ENCODE data around the gene PHKA1.
"Not testable (repeated sequence)": the region's sequence is repeated elsewhere in the genome, so short reads cannot be mapped to it uniquely, and the experiment has no call there.

The PHKA1 gene

GRCh38 chrX:72705814-72706213 lies 8.3 kb downstream of the PHKA1 start:
- Histone ChIP-seq H3K36me3 (ENCODE audit: control insufficient read depth, insufficient read depth, low read length) (no peaks in the 10 kb centered on the region), H3K9me3 (ENCODE audit: control insufficient read depth, low read length) (no peaks in the 10 kb centered on the region), H3K9ac (ENCODE audit: low read length) (no peak overlapping the region), H3K4me1 (ENCODE audit: control insufficient read depth, insufficient read depth, low read length) (no peaks in the 10 kb centered on the region), H3K4me3 (ENCODE audit: low read length) (no peak overlapping the region), H3K27me3 (ENCODE audit: control insufficient read depth, insufficient read depth, low read length) (no peaks in the 10 kb centered on the region)

GRCh38 chrX:72705111-72705510 lies 9.0 kb downstream of the PHKA1 start:
- Histone ChIP-seq H3K9me3 (ENCODE audit: control insufficient read depth, low read length) (no peaks in the 10 kb centered on the region), H3K4me1 (ENCODE audit: control insufficient read depth, insufficient read depth, low read length) (no peaks in the 10 kb centered on the region), H3K9ac (ENCODE audit: low read length) (no peak overlapping the region), H3K4me3 (ENCODE audit: low read length) (no peak overlapping the region), H3K27me3 (ENCODE audit: control insufficient read depth, insufficient read depth, low read length) (no peaks in the 10 kb centered on the region), H3K36me3 (ENCODE audit: control insufficient read depth, insufficient read depth, low read length) (no peaks in the 10 kb centered on the region)

- Histone ChIP-seq H3K27me3 (ENCODE audit: control insufficient read depth, insufficient read depth, low read length) (no peaks in the 10 kb centered on the region), H3K9ac (ENCODE audit: low read length) (no peak overlapping the region), H3K36me3 (ENCODE audit: control insufficient read depth, insufficient read depth, low read length) (no peaks in the 10 kb centered on the region), H3K9me3 (ENCODE audit: control insufficient read depth, low read length) (no peaks in the 10 kb centered on the region), H3K4me3 (ENCODE audit: low read length) (no peak overlapping the region), H3K4me1 (ENCODE audit: control insufficient read depth, insufficient read depth, low read length) (no peaks in the 10 kb centered on the region)
These were observed 19.9 kb downstream of the PHKA1 start for GRCh38 chrX:72694170-72694569.

GRCh38 chrX:72693477-72693876 lies 20.6 kb downstream of the PHKA1 start:
- Histone ChIP-seq H3K4me1 (ENCODE audit: control insufficient read depth, insufficient read depth, low read length) (no peaks in the 10 kb centered on the region), H3K36me3 (ENCODE audit: control insufficient read depth, insufficient read depth, low read length) (no peaks in the 10 kb centered on the region), H3K9me3 (ENCODE audit: control insufficient read depth, low read length) (no peaks in the 10 kb centered on the region), H3K9ac (ENCODE audit: low read length) (no peak overlapping the region), H3K4me3 (ENCODE audit: low read length) (no peak overlapping the region), H3K27me3 (ENCODE audit: control insufficient read depth, insufficient read depth, low read length) (no peaks in the 10 kb centered on the region)

- no peaks in the 10 kb centered on the region for H3K9me3 ChIP-seq (ENCODE audit: control insufficient read depth, low read length)
- no peak overlapping the region for H3K4me3 ChIP-seq (ENCODE audit: low read length)
- no peak overlapping the region for H3K9ac ChIP-seq (ENCODE audit: low read length)
- no peaks in the 10 kb centered on the region for H3K4me1 ChIP-seq (ENCODE audit: control insufficient read depth, insufficient read depth, low read length)
- H3K27me3 ChIP-seq (ENCODE audit: control insufficient read depth, insufficient read depth, low read length): no peaks in the 10 kb centered on the region
- no peaks in the 10 kb centered on the region for H3K36me3 ChIP-seq (ENCODE audit: control insufficient read depth, insufficient read depth, low read length)
These were observed 26.7 kb downstream of the PHKA1 start for GRCh38 chrX:72687396-72687795.

GRCh38 chrX:72685810-72686456 lies 28.2 kb downstream of the PHKA1 start:
- Histone ChIP-seq H3K27me3 (ENCODE audit: control insufficient read depth, insufficient read depth, low read length) (no peaks in the 10 kb centered on the region), H3K9ac (ENCODE audit: low read length) (no peak overlapping the region), H3K4me3 (ENCODE audit: low read length) (no peak overlapping the region), H3K4me1 (ENCODE audit: control insufficient read depth, insufficient read depth, low read length) (no peaks in the 10 kb centered on the region), H3K9me3 (ENCODE audit: control insufficient read depth, low read length) (no peaks in the 10 kb centered on the region), H3K36me3 (ENCODE audit: control insufficient read depth, insufficient read depth, low read length) (no peaks in the 10 kb centered on the region)

GRCh38 chrX:72685018-72685417 lies 29.1 kb downstream of the PHKA1 start:
- Histone ChIP-seq H3K4me3 (ENCODE audit: low read length) (no peak overlapping the region), H3K9me3 (ENCODE audit: control insufficient read depth, low read length) (no peaks in the 10 kb centered on the region), H3K9ac (ENCODE audit: low read length) (no peak overlapping the region), H3K27me3 (ENCODE audit: control insufficient read depth, insufficient read depth, low read length) (no peaks in the 10 kb centered on the region), H3K4me1 (ENCODE audit: control insufficient read depth, insufficient read depth, low read length) (no peaks in the 10 kb centered on the region), H3K36me3 (ENCODE audit: control insufficient read depth, insufficient read depth, low read length) (no peaks in the 10 kb centered on the region)

GRCh38 chrX:72683631-72684030 lies 30.5 kb downstream of the PHKA1 start:
- H3K27me3 ChIP-seq (ENCODE audit: control insufficient read depth, insufficient read depth, low read length): no peaks in the 10 kb centered on the region
- H3K9ac ChIP-seq (ENCODE audit: low read length): no peak overlapping the region
- no peaks in the 10 kb centered on the region for H3K4me1 ChIP-seq (ENCODE audit: control insufficient read depth, insufficient read depth, low read length)
- H3K9me3 ChIP-seq (ENCODE audit: control insufficient read depth, low read length): no peaks in the 10 kb centered on the region
- H3K4me3 ChIP-seq (ENCODE audit: low read length): no peak overlapping the region
- no peaks in the 10 kb centered on the region for H3K36me3 ChIP-seq (ENCODE audit: control insufficient read depth, insufficient read depth, low read length)

GRCh38 chrX:72676465-72676864 lies 37.6 kb downstream of the PHKA1 start:
- Histone ChIP-seq H3K4me3 (ENCODE audit: low read length) (no peak overlapping the region), H3K4me1 (ENCODE audit: control insufficient read depth, insufficient read depth, low read length) (no peaks in the 10 kb centered on the region), H3K27me3 (ENCODE audit: control insufficient read depth, insufficient read depth, low read length) (no peaks in the 10 kb centered on the region), H3K9ac (ENCODE audit: low read length) (no peak overlapping the region), H3K9me3 (ENCODE audit: control insufficient read depth, low read length) (no peaks in the 10 kb centered on the region), H3K36me3 (ENCODE audit: control insufficient read depth, insufficient read depth, low read length) (no peaks in the 10 kb centered on the region)

GRCh38 chrX:72673951-72674350 lies 40.2 kb downstream of the PHKA1 start:
- not testable (repeated sequence) for H3K4me1 ChIP-seq (ENCODE audit: control insufficient read depth, insufficient read depth, low read length); H3K9ac ChIP-seq (ENCODE audit: low read length); H3K4me3 ChIP-seq (ENCODE audit: low read length); H3K27me3 ChIP-seq (ENCODE audit: control insufficient read depth, insufficient read depth, low read length); H3K9me3 ChIP-seq (ENCODE audit: control insufficient read depth, low read length); H3K36me3 ChIP-seq (ENCODE audit: control insufficient read depth, insufficient read depth, low read length)

GRCh38 chrX:72669508-72669907 lies 44.6 kb downstream of the PHKA1 start:
- not testable (repeated sequence) for H3K4me3 ChIP-seq (ENCODE audit: low read length); H3K4me1 ChIP-seq (ENCODE audit: control insufficient read depth, insufficient read depth, low read length); H3K36me3 ChIP-seq (ENCODE audit: control insufficient read depth, insufficient read depth, low read length); H3K27me3 ChIP-seq (ENCODE audit: control insufficient read depth, insufficient read depth, low read length); H3K9ac ChIP-seq (ENCODE audit: low read length); H3K9me3 ChIP-seq (ENCODE audit: control insufficient read depth, low read length)

- Histone ChIP-seq H3K36me3 (ENCODE audit: control insufficient read depth, insufficient read depth, low read length) (no peaks in the 10 kb centered on the region), H3K9me3 (ENCODE audit: control insufficient read depth, low read length) (no peaks in the 10 kb centered on the region), H3K27me3 (ENCODE audit: control insufficient read depth, insufficient read depth, low read length) (no peaks in the 10 kb centered on the region), H3K4me1 (ENCODE audit: control insufficient read depth, insufficient read depth, low read length) (no peaks in the 10 kb centered on the region), H3K9ac (ENCODE audit: low read length) (no peak overlapping the region), H3K4me3 (ENCODE audit: low read length) (no peak overlapping the region)
These were observed 47.7 kb downstream of the PHKA1 start for GRCh38 chrX:72666451-72666850.

- Histone ChIP-seq H3K27me3 (ENCODE audit: control insufficient read depth, insufficient read depth, low read length) (no peaks in the 10 kb centered on the region), H3K9me3 (ENCODE audit: control insufficient read depth, low read length) (no peaks in the 10 kb centered on the region), H3K9ac (ENCODE audit: low read length) (no peak overlapping the region), H3K36me3 (ENCODE audit: control insufficient read depth, insufficient read depth, low read length) (no peaks in the 10 kb centered on the region), H3K4me1 (ENCODE audit: control insufficient read depth, insufficient read depth, low read length) (no peaks in the 10 kb centered on the region), H3K4me3 (ENCODE audit: low read length) (no peak overlapping the region)
These were observed 50.4 kb downstream of the PHKA1 start for GRCh38 chrX:72663737-72664136.
